Measurements from ENCODE around the gene DNAJC16. TPM values are rescaled to one million over a fixed set of nuclear protein-coding genes. Genes with fewer than 3 reads are reported as not detected.

Gene DNAJC16
- total and polyA plus RNA-seq, 2 of the 4 experiments (the other 2 are of a cell fraction) = 8.0 to 13.1 TPM

GRCh38 chr1:15622712-15623373 is 96.2 kb downstream of the DNAJC16 start:
- Histone ChIP-seq H3K27me3 (ENCODE audit: control insufficient read depth, insufficient read depth, low read length) (no peaks in the 10 kb centered on the region), H2BK120ac (ENCODE audit: low read depth, low read length) (no peak overlapping the region), H4K91ac (ENCODE audit: insufficient read depth, low read depth, low read length) (no peak overlapping the region), H3K14ac (replicated peaks; ENCODE audit: low read depth, low read length) (no peak overlapping the region), H3K56ac (ENCODE audit: extremely low read depth, insufficient read depth, low read length) (no peak overlapping the region), H2AK5ac (ENCODE audit: low read depth, low read length) (no peak overlapping the region; the same call in 1 of the 2 replicates), H3K4me2 (ENCODE audit: low read depth, low read length) (no peak overlapping the region), H4K20me1 (ENCODE audit: insufficient read depth, low read length) (peaks cover 41% of the 10 kb centered on the region), H2BK20ac (ENCODE audit: low read depth, low read length) (no peak overlapping the region), H2BK5ac (ENCODE audit: low read depth, low read length, poor library complexity, severe bottlenecking) (no peak overlapping the region), H3K9me1 (ENCODE audit: insufficient read depth, low read length) (peaks cover 20% of the 10 kb centered on the region), H2AK9ac (replicated peaks; ENCODE audit: low read depth, low read length, poor library complexity) (no peak overlapping the region), H2BK15ac (ENCODE audit: low read depth, low read length) (no peak overlapping the region), H3K9me3 (ENCODE audit: control insufficient read depth, insufficient read depth, low read length) (no peaks in the 10 kb centered on the region), H3K4ac (ENCODE audit: low read depth, low read length) (no peak overlapping the region), H3K4me1 (ENCODE audit: control insufficient read depth, insufficient read depth, low read length) (peaks cover 8% of the 10 kb centered on the region), H4K8ac (ENCODE audit: low read depth in 2 of 2, low read length in 2 of 2) (no peak overlapping the region), H4K5ac (ENCODE audit: low read depth, low read length) (no peak overlapping the region), H3K79me1 (ENCODE audit: low read depth in 1 of 2, low read length in 2 of 2) (peaks cover 27 to 61% of the 10 kb centered on the region in 2 experiments; a peak in 3 of 4 replicates), H3K27ac (ENCODE audit: insufficient read depth, low read length) (no peak overlapping the region), H2AFZ (replicated peaks; ENCODE audit: low read length, poor library complexity) (no peak overlapping the region), H3K4me3 (ENCODE audit: insufficient read depth, low read depth, low read length) (no peak overlapping the region), H3K36me3 (ENCODE audit: control insufficient read depth, insufficient read depth, low read length) (peaks cover 3% of the 10 kb centered on the region), H3K9ac (ENCODE audit: low read depth, low read length) (no peak overlapping the region), H3K18ac (ENCODE audit: low read depth, low read length) (no peak overlapping the region), H3K23ac (ENCODE audit: low read depth, low read length) (no peak overlapping the region)
- ATAC-seq (ENCODE audit: low read depth) = no peak
- ChIA-PET CTCF (no interaction called here), POLR2A (ENCODE audit: unreplicated experiment) (no interaction called here)
- intact Hi-C loops (cut with micrococcal nuclease) = no loop called here
- dilution Hi-C loops (cut with HindIII; ENCODE audit: low sequenced_read_pairs, unreplicated experiment) = no loop called here
- BruUV-seq (replicated peaks) = no TSS peak
- no peak for DNase-seq
- TF ChIP-seq CEBPB (IDR thresholded peaks at IDR 0.05; ENCODE audit: low read depth, low read length) (no peak), RAD21 (IDR thresholded peaks at IDR 0.05; ENCODE audit: low read length) (no peak), BHLHE40 (IDR thresholded peaks at IDR 0.05; ENCODE audit: low read depth, low read length) (no peak), NFE2L2 (IDR thresholded peaks at IDR 0.05; ENCODE audit: low read depth, low read length) (no peak), RCOR1 (IDR thresholded peaks at IDR 0.05; ENCODE audit: insufficient replicate concordance, low read length) (no peak), MXI1 (IDR thresholded peaks at IDR 0.05; ENCODE audit: borderline replicate concordance, low read depth, low read length) (no peak)
- TF ChIP-seq, protein P1, sequence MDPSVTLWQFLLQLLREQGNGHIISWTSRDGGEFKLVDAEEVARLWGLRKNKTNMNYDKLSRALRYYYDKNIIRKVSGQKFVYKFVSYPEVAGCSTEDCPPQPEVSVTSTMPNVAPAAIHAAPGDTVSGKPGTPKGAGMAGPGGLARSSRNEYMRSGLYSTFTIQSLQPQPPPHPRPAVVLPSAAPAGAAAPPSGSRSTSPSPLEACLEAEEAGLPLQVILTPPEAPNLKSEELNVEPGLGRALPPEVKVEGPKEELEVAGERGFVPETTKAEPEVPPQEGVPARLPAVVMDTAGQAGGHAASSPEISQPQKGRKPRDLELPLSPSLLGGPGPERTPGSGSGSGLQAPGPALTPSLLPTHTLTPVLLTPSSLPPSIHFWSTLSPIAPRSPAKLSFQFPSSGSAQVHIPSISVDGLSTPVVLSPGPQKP (IDR thresholded peaks at IDR 0.05; ENCODE audit: borderline replicate concordance, low read depth, low read length) = no peak
- TF ChIP-seq, protein P2, sequence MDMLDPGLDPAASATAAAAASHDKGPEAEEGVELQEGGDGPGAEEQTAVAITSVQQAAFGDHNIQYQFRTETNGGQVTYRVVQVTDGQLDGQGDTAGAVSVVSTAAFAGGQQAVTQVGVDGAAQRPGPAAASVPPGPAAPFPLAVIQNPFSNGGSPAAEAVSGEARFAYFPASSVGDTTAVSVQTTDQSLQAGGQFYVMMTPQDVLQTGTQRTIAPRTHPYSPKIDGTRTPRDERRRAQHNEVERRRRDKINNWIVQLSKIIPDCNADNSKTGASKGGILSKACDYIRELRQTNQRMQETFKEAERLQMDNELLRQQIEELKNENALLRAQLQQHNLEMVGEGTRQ (IDR thresholded peaks at IDR 0.05; ENCODE audit: low read depth, low read length) = no peak
- WGBS, 2 experiments (ENCODE audit: extremely low coverage in 2 of 2, insufficient read length in 1 of 2) = no CpG with 5 or more reads among the region's 7 CpGs
- in situ Hi-C loops (cut with MboI; ENCODE audit: low sequenced_read_pairs) = no loop called here

Data from IMR-90 (cell line).